NB4 (cell line): ENCODE data around the gene TCERG1L.
"Not testable (repeated sequence)": the region's sequence is repeated elsewhere in the genome, so short reads cannot be mapped to it uniquely, and the experiment has no call there.

ENCODE experiments used
- DNase-seq: peaks from one replicate; pipeline ENCODE4 v3.0.0; 2010; ENCODE audit warnings: low read depth
- H3K4me3 ChIP-seq: one replicate; pipeline ENCODE4 v1.5.1; 2011; ENCODE audit warnings: mild to moderate bottlenecking, low read depth, low read length, moderate library complexity
- MYC ChIP-seq: IDR thresholded peaks from 2 replicates; pipeline ENCODE4 v1.6.1; 2011; ENCODE audit warnings: low read depth, low read length
- POLR2A ChIP-seq: IDR thresholded peaks from 2 replicates; pipeline ENCODE4 v1.6.1; 2011; ENCODE audit warnings: mild to moderate bottlenecking; ENCODE audit not compliant: insufficient read length; ENCODE audit errors: extremely low read depth
- TF ChIP-seq, protein P1 (sequence below): IDR thresholded peaks from one replicate; pipeline ENCODE4 v1.5.1; 2012; ENCODE audit warnings: low read depth, low read length
- TF ChIP-seq, protein P2 (sequence below): IDR thresholded peaks from 2 replicates; pipeline ENCODE4 v1.6.1; 2011; ENCODE audit warnings: low read depth, low read length

The TCERG1L gene

DNA sequence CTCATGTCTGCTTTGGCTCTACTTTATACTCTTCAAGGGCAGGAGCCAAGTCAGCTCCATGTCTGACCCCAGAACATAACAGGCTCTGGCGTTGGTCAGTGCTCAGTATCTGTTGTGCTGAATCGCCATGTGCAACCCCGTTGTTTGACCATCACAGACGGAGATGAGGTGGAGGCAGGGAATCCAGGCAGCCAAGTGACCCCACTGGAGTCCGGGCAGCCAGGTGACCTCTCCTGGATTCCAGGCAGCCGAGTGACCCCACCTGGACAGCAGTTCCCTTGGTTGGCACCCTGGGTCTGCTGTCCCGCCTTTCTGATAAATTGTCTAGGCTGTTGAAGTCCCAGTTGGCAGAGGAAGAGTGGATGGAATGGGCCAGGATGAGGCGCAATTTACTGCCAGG lies 232.2 kb downstream of the TCERG1L start:
- no peak overlapping the region for H3K4me3 ChIP-seq
- no peak for DNase-seq
- TF ChIP-seq POLR2A (no peak), MYC (no peak)
- TF ChIP-seq, protein P1, sequence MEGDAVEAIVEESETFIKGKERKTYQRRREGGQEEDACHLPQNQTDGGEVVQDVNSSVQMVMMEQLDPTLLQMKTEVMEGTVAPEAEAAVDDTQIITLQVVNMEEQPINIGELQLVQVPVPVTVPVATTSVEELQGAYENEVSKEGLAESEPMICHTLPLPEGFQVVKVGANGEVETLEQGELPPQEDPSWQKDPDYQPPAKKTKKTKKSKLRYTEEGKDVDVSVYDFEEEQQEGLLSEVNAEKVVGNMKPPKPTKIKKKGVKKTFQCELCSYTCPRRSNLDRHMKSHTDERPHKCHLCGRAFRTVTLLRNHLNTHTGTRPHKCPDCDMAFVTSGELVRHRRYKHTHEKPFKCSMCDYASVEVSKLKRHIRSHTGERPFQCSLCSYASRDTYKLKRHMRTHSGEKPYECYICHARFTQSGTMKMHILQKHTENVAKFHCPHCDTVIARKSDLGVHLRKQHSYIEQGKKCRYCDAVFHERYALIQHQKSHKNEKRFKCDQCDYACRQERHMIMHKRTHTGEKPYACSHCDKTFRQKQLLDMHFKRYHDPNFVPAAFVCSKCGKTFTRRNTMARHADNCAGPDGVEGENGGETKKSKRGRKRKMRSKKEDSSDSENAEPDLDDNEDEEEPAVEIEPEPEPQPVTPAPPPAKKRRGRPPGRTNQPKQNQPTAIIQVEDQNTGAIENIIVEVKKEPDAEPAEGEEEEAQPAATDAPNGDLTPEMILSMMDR, result no peak
- TF ChIP-seq, protein P2, sequence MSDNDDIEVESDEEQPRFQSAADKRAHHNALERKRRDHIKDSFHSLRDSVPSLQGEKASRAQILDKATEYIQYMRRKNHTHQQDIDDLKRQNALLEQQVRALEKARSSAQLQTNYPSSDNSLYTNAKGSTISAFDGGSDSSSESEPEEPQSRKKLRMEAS, result no peak

DNA sequence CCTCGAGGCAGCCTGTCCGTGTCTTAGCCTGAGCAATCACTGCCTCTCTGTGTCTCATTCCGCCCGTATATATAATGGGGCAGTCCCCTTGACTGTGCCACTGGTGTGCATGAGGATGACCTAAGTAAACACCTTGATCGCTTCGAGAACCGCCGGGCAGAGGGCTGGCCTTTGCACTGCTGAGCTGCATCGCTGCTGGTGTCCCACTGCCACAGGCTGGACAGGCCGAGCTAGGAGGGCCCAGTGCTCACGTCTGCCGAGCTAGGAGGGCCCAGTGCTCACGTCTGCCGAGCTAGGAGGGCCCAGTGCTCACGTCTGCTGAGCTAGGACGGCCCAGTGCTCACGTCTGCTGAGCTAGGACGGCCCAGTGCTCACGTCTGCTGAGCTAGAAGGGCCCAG lies 232.6 kb downstream of the TCERG1L start:
- H3K4me3 ChIP-seq, DNase-seq: not testable (repeated sequence)

DNA sequence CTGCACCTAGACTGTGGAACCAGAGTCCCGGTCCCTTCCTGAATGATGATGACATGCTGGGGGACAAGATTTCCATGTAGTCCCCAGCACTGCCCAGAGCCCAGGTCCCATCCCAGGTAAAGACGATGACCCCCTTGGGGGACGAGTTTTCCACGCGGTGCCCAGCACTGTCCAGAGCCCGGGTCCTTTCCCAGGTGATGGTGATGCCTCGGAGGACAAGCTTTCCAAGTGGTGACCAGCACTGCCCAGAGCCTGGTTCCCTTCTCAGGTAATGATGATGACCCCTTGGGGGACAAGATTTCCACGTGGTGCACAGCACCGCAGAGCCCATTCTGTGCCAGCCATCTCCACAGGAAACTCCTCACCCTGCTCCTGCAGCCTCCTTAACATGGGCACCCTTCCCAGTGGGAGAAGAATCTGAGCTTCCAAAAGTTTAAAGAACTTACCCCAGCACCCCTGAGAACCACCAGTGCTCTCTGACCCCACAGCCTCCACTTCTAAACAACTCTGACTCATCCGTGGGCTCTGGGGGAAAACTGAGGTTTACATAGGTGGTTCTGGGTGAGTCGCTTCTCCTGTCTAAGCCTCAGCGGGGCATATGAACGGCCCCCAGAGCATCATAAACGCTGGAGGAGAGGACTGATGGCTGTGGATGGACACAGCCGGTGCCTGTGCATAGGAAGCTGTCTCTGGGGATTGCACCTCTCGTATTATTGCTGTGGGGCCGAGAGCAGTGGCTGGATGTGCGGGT lies 233.2 kb downstream of the TCERG1L start:
- TF ChIP-seq, protein P1, result no peak
- TF ChIP-seq POLR2A, result no peak
- no peak overlapping the region for H3K4me3 ChIP-seq
- DNase-seq, result no peak

DNA sequence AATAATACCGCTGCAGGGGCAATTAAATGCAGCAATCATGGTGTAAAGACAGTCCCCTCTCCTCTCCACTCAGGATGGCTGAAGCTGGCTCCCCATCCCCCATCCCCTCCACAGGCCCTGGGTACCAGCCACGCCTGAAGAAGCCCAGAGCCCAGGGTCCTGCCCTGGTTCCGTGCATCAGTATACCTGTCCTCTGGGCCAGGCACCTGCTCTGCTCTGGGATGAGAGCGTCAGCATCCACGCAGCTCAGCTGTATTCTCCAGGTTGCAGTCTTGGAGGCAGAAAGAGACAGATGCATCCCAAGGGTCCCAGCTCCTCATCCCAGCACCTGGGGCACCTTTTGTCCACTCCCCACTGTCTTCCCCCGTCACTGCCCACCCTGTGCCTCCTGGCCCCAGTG lies 233.8 kb downstream of the TCERG1L start:
- TF ChIP-seq, protein P2, result no peak
- TF ChIP-seq POLR2A (no peak), MYC (no peak)
- TF ChIP-seq, protein P1, result no peak
- H3K4me3 ChIP-seq, result no peak overlapping the region
- DNase-seq, result no peak

DNA sequence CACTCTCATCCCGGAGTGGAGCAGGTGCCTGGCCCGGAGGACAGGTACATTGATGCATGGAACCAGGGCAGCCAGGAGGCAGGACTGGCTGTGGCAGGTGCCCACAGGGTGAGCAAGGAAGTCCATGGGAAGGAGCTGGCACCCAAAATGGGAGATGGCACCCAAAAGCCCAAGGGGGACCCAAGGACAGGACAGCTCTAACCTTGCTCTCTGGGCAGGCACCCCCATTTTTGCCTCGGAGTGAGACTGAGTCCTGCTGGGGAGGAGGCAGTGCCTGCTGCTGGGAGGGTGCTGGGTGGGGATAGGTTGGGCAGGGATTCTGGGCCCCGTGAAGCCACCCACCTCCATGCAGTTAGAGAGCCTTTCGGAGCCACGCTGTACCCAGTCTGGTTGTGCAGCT lies 234.5 kb downstream of the TCERG1L start:
- TF ChIP-seq POLR2A (no peak), MYC (no peak)
- TF ChIP-seq, protein P1, result no peak
- TF ChIP-seq, protein P2, result no peak
- no peak for DNase-seq
- H3K4me3 ChIP-seq, result no peak overlapping the region

DNA sequence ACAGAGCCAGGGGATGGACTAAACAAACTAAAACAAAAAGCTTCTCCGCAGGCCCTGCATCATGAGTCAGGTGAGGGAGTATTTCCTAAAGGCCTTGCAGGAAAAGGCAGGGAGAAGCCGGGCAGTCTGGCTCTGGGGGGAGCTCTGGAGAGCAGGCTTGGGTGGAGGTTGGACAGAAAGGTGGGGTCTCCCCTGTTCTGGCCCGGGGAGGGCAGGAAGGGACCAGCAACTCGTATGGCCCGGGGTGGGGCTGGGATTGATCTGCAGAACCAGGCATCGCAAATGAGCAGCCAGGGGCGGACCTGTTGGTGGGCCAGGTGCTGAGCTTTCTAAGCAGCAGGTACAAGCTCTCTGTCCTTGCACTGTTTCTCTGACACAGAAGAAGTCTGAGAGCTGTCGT lies 235.2 kb downstream of the TCERG1L start:
- DNase-seq, result no peak
- H3K4me3 ChIP-seq, result no peak overlapping the region
- TF ChIP-seq MYC (no peak), POLR2A (no peak)
- TF ChIP-seq, protein P1, result no peak
- TF ChIP-seq, protein P2, result no peak
